WTC11 (cell line): Measurements from ENCODE around the gene CACHD1. TPM values are rescaled to one million over a fixed set of nuclear protein-coding genes. Genes with fewer than 3 reads are reported as not detected.

Experiments
- ATAC-seq: fragments of 200-7000 bp; cut with Tn5 transposase; 2 replicates; pipeline ENCODE4 v1.10.0; 2021; ENCODE audit warnings: mild to moderate bottlenecking, moderate library complexity
- CTCF ChIA-PET: fragments of 300-600 bp; sonication (Branson Sonifier 250); formaldehyde crosslinking; loops from one replicate; lab custom pipeline; 2021; ENCODE audit warnings: antibody characterized with exemption; lab: Charles Lee
- POLR2A ChIA-PET: fragments of 350-600 bp; sonication (Branson Sonifier 250); formaldehyde crosslinking; loops from one replicate; lab custom pipeline; 2021; ENCODE audit warnings: antibody characterized with exemption; lab: Charles Lee
- DNase-seq: peaks from one replicate; pipeline ENCODE4 v3.0.0; 2021; ENCODE audit warnings: low spot score
- H3K27ac Mint-ChIP-seq: 2 replicates; pipeline ENCODE4 v1.8.0; 2021; ENCODE audit warnings: mixed read lengths
- H3K27me3 Mint-ChIP-seq: 2 replicates; pipeline ENCODE4 v1.8.0; 2021; ENCODE audit warnings: low read depth, mild to moderate bottlenecking, moderate library complexity, mixed read lengths
- H3K36me3 Mint-ChIP-seq: 2 replicates; pipeline ENCODE4 v1.8.0; 2021; ENCODE audit warnings: mixed read lengths
- H3K4me1 Mint-ChIP-seq: 2 replicates; pipeline ENCODE4 v1.8.0; 2022; ENCODE audit warnings: mixed read lengths
- H3K4me3 Mint-ChIP-seq: 2 replicates; pipeline ENCODE4 v1.8.0; 2021; ENCODE audit warnings: mild to moderate bottlenecking, moderate library complexity, mixed read lengths
- H3K9me3 Mint-ChIP-seq: 2 replicates; pipeline ENCODE4 v1.8.0; 2021; ENCODE audit warnings: mixed read lengths
- AFF4 ChIP-seq: sonication (generic); formaldehyde crosslinking; IDR thresholded peaks from 2 replicates; pipeline ENCODE4 v1.8.1; 2023; ENCODE audit warnings: mild to moderate bottlenecking, missing genetic modification reagents, borderline replicate concordance
- ATF1 ChIP-seq: sonication (generic); formaldehyde crosslinking; IDR thresholded peaks from 2 replicates; pipeline ENCODE4 v1.8.1; 2023; ENCODE audit warnings: mild to moderate bottlenecking, moderate library complexity, missing genetic modification reagents
- CREM ChIP-seq: sonication (generic); formaldehyde crosslinking; IDR thresholded peaks from 2 replicates; pipeline ENCODE4 v1.8.1; 2022; ENCODE audit warnings: mild to moderate bottlenecking, missing genetic modification reagents, moderate library complexity
- E2F1 ChIP-seq: sonication (generic); formaldehyde crosslinking; IDR thresholded peaks from 2 replicates; pipeline ENCODE4 v1.8.0; 2022; ENCODE audit warnings: mild to moderate bottlenecking, missing genetic modification reagents
- EMX1 ChIP-seq: fragments of 250-450 bp; sonication (Bioruptor Pico); IDR thresholded peaks from 2 replicates; pipeline ENCODE4 v1.8.0; 2021; ENCODE audit warnings: mild to moderate bottlenecking
- ERG ChIP-seq: fragments of 250-450 bp; sonication (Bioruptor Pico); IDR thresholded peaks from 2 replicates; pipeline ENCODE4 v1.8.0; 2021; ENCODE audit warnings: mild to moderate bottlenecking
- ESRRA ChIP-seq: sonication (generic); formaldehyde crosslinking; IDR thresholded peaks from 2 replicates; pipeline ENCODE4 v1.8.1; 2022; ENCODE audit warnings: mild to moderate bottlenecking, missing genetic modification reagents, borderline replicate concordance
- FOXJ3 ChIP-seq: sonication (generic); formaldehyde crosslinking; IDR thresholded peaks from 2 replicates; pipeline ENCODE4 v1.9.0; 2021; ENCODE audit warnings: missing genetic modification reagents, mild to moderate bottlenecking, borderline replicate concordance
- FOXK1 ChIP-seq: sonication (generic); formaldehyde crosslinking; IDR thresholded peaks from 2 replicates; pipeline ENCODE4 v1.8.0; 2022; ENCODE audit warnings: mild to moderate bottlenecking, moderate library complexity, missing genetic modification reagents
- MAX ChIP-seq: sonication (generic); formaldehyde crosslinking; IDR thresholded peaks from 2 replicates; pipeline ENCODE4 v1.8.0; 2022; ENCODE audit warnings: mild to moderate bottlenecking, missing genetic modification reagents
- MLX ChIP-seq: sonication (generic); formaldehyde crosslinking; IDR thresholded peaks from 2 replicates; pipeline ENCODE4 v1.8.1; 2023; ENCODE audit warnings: mild to moderate bottlenecking, missing genetic modification reagents, moderate library complexity
- MXD4 ChIP-seq: fragments of 250-450 bp; sonication (Bioruptor Pico); IDR thresholded peaks from 2 replicates; pipeline ENCODE4 v1.8.0; 2021; ENCODE audit warnings: mild to moderate bottlenecking, moderate library complexity, borderline replicate concordance
- NFE2L1 ChIP-seq: sonication (generic); formaldehyde crosslinking; IDR thresholded peaks from 2 replicates; pipeline ENCODE4 v1.8.1; 2023; ENCODE audit warnings: missing genetic modification reagents
- NR1H2 ChIP-seq: sonication (generic); formaldehyde crosslinking; IDR thresholded peaks from 2 replicates; pipeline ENCODE4 v1.9.0; 2021; ENCODE audit warnings: mild to moderate bottlenecking, moderate library complexity, missing genetic modification reagents
- PREB ChIP-seq: sonication (generic); formaldehyde crosslinking; IDR thresholded peaks from 2 replicates; pipeline ENCODE4 v1.8.1; 2022; ENCODE audit warnings: mild to moderate bottlenecking, missing genetic modification reagents, moderate library complexity, borderline replicate concordance
- ZNF232 ChIP-seq: sonication (generic); formaldehyde crosslinking; IDR thresholded peaks from 2 replicates; pipeline ENCODE4 v1.8.0; 2022; ENCODE audit warnings: mild to moderate bottlenecking, missing genetic modification reagents
- ZNF281 ChIP-seq: sonication (generic); formaldehyde crosslinking; IDR thresholded peaks from 2 replicates; pipeline ENCODE4 v1.8.0; 2023; ENCODE audit warnings: mild to moderate bottlenecking, missing genetic modification reagents
- ZNF416 ChIP-seq: fragments of 250-450 bp; sonication (Bioruptor Pico); IDR thresholded peaks from 2 replicates; pipeline ENCODE4 v1.9.0; 2021; ENCODE audit warnings: mild to moderate bottlenecking, inconsistent platforms
- total RNA-seq: library from RNA; stranded (reverse); gene quantifications from 3 replicates; pipeline ENCODE4 v1.2.3, GENCODE V29; 2021

The CACHD1 gene
- total RNA-seq, 1 experiment from 2014 or later: 26.3 TPM

GRCh38 chr1:64487061-64487460, 17.1 kb downstream of the CACHD1 start:
- H3K4me1 Mint-ChIP-seq: peaks cover 71% of the 10 kb centered on the region
- H3K27ac Mint-ChIP-seq: peak overlapping the region; percentile 44
- H3K27me3 Mint-ChIP-seq: no peaks in the 10 kb centered on the region
- H3K4me3 Mint-ChIP-seq: no peak overlapping the region
- TF ChIP-seq PREB (CRISPR knock-in tag): no peak
- no peak for TF ChIP-seq NR1H2
- no peak for TF ChIP-seq AFF4 (CRISPR knock-in tag)
- CTCF ChIA-PET: no interaction called here
- no peaks in the 10 kb centered on the region for H3K9me3 Mint-ChIP-seq
- DNase-seq: no peak
- peak; percentile 58 for ATAC-seq
- POLR2A ChIA-PET: no interaction called here
- no peaks in the 10 kb centered on the region for H3K36me3 Mint-ChIP-seq

GRCh38 chr1:64488862-64489261, 18.9 kb downstream of the CACHD1 start:
- no peak for ATAC-seq
- H3K27ac Mint-ChIP-seq: peak overlapping the region; percentile 45; the same call in 1 of the 2 replicates
- H3K9me3 Mint-ChIP-seq: no peaks in the 10 kb centered on the region
- peaks cover 73% of the 10 kb centered on the region for H3K4me1 Mint-ChIP-seq
- CTCF ChIA-PET: interaction anchor here (2.9 kb wide), 1 partner anchor 12 kb away, joined by 11 read pairs; no protein-coding TSS in a partner anchor
- no peak overlapping the region for H3K4me3 Mint-ChIP-seq
- POLR2A ChIA-PET: no interaction called here
- no peak for DNase-seq
- TF ChIP-seq ZNF232 (CRISPR knock-in tag) (no peak), ZNF281 (CRISPR knock-in tag) (no peak), ATF1 (CRISPR knock-in tag) (no peak), ZNF416 (CRISPR knock-in tag) (no peak)
- no peaks in the 10 kb centered on the region for H3K27me3 Mint-ChIP-seq
- no peaks in the 10 kb centered on the region for H3K36me3 Mint-ChIP-seq

- no peak for DNase-seq
- ATAC-seq: no peak
- ChIA-PET POLR2A (no interaction called here), CTCF (interaction anchor here (2.9 kb wide), 1 partner anchor 11 kb away, joined by 11 read pairs; no protein-coding TSS in a partner anchor)
- Mint-ChIP-seq H3K4me3 (no peak overlapping the region), H3K9me3 (no peaks in the 10 kb centered on the region), H3K27ac (peak overlapping the region; percentile 61; the same call in 1 of the 2 replicates), H3K4me1 (peaks cover 72% of the 10 kb centered on the region), H3K27me3 (no peaks in the 10 kb centered on the region), H3K36me3 (no peaks in the 10 kb centered on the region)
- TF ChIP-seq NFE2L1: no peak
- no peak for TF ChIP-seq EMX1 (CRISPR knock-in tag)
- TF ChIP-seq E2F1: no peak
- TF ChIP-seq MAX: no peak
- TF ChIP-seq FOXJ3 (CRISPR knock-in tag): no peak
- no peak for TF ChIP-seq MXD4
- no peak for TF ChIP-seq ERG (CRISPR knock-in tag)
- TF ChIP-seq FOXK1 (CRISPR knock-in tag): no peak
- no peak for TF ChIP-seq MLX (CRISPR knock-in tag)
- TF ChIP-seq ZNF416 (CRISPR knock-in tag): no peak
- TF ChIP-seq CREM (CRISPR knock-in tag): no peak
- TF ChIP-seq ESRRA: no peak
Measured at GRCh38 chr1:64489707-64490106, 19.8 kb downstream of the CACHD1 start.
